GM10266 (cell line): Measurements from ENCODE around the gene ATG5.

Experiments used
- DNase-seq: peaks from one replicate; pipeline ENCODE4 v3.0.0; 2012; ENCODE audit errors: extremely low spot score
- TF ChIP-seq, protein P1 (sequence below): IDR thresholded peaks from 2 replicates; pipeline ENCODE4 v1.5.1; 2012; ENCODE audit warnings: mild to moderate bottlenecking, low read depth; ENCODE audit not compliant: control insufficient read depth, insufficient read depth; ENCODE audit errors: missing control alignments

Gene ATG5

DNA sequence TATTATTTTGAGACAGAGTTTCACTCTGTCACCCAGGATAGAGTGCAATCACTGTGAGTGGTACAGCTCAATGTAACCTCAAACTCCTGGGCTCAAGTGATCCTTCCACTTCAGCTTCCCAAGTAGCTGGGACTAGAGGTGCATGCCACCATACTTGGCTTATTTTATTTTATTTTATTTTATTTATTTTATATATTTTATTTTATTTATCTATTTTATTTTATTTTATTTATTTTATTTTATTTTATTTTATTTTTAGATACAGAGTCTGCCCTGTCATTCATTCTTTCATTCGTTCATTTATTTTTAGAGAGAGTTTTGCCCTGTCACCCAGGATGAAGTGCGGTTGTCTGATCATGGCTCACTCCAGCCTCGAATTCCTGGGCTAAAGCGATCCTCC, 35.5 kb downstream of the ATG5 start:
- TF ChIP-seq, protein P1, sequence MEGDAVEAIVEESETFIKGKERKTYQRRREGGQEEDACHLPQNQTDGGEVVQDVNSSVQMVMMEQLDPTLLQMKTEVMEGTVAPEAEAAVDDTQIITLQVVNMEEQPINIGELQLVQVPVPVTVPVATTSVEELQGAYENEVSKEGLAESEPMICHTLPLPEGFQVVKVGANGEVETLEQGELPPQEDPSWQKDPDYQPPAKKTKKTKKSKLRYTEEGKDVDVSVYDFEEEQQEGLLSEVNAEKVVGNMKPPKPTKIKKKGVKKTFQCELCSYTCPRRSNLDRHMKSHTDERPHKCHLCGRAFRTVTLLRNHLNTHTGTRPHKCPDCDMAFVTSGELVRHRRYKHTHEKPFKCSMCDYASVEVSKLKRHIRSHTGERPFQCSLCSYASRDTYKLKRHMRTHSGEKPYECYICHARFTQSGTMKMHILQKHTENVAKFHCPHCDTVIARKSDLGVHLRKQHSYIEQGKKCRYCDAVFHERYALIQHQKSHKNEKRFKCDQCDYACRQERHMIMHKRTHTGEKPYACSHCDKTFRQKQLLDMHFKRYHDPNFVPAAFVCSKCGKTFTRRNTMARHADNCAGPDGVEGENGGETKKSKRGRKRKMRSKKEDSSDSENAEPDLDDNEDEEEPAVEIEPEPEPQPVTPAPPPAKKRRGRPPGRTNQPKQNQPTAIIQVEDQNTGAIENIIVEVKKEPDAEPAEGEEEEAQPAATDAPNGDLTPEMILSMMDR: no peak
- DNase-seq: no peak

DNA sequence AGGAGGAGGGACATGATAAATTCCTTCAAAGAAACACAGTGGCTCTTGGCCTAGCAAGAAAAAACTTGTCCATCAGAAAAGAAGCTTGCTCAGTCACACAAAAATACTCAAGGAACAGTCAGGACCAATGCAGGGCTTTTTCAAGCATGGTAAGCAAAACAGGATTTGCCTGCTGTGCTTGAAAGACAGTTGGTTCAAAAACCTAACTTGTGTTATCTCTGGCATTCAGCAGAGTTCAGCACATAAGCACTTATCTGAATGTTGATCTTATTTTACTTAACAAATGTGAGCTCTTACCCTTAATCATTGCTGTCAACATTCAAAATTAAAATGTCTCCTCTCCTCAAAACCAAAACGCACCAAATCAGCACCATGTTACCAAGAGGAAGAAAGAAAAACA, 38.3 kb downstream of the ATG5 start:
- DNase-seq: no peak
- TF ChIP-seq, protein P1: no peak

DNA sequence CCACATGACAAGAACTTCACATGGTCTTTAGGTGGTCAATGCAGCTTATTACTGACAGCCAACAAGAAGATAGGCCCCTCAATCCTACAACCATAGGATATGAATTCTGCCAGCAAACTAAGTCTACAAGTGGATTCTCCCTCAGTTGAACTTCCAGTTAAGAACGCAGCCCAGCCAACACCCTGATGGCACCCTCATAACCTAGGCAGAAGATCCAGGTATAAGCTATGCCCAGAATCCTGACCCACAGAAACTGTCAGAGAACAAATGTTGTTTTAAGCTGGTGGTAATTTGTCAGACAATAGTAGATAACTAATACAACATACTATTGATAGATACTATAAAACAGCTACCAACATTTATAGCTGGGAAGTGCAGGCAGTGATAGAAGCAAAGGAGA, 38.8 kb downstream of the ATG5 start:
- DNase-seq: no peak
- TF ChIP-seq, protein P1: no peak

- no peak for DNase-seq
- TF ChIP-seq, protein P1: no peak
Observed at GRCh38 chr6:106283481-106283880, 42.1 kb downstream of the ATG5 start.

GRCh38 chr6:106281661-106282060, 43.9 kb downstream of the ATG5 start:
- TF ChIP-seq, protein P1: no peak

DNA sequence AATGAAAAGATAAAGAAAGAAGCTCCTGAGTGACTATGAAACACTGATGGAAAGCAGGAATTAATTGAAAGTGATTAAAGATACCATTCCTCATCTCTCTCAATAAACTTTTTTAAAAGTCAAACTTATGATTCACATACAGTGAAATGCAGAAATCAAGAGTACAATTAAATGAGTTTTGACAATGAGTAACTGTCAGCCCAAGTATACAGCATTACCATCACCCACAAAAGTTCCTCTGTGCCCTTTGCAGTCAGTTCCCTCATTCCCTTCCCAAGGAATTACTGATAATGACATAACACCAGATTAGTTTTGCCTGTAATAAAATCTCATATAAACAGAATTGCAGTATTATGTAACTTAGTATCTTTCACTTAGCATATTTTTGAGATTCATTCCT, 44.5 kb downstream of the ATG5 start:
- DNase-seq: no peak
- TF ChIP-seq, protein P1: no peak

More at GRCh38 chr6:106281661-106282060, 43.9 kb downstream of the ATG5 start:
- no peak for DNase-seq

DNA sequence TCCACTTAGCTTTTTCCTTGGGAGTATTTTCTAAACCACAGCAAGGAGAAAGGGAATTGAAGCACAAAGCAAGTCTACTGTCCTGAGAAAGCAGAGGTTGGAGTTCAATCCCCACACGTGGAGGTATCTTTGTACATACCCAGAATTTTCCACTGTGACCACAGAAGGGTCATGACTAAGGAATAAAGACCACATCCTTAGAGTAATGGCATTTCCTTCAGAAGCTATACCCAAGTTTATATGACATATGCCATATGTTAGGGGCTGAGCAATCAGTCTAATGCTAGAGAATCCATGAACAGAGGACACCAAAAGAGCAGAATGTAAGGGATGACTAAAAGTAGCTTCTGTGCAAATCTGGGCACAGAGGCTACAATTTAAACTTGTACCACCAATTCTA, 46.4 kb downstream of the ATG5 start:
- DNase-seq: no peak
- TF ChIP-seq, protein P1: no peak

GRCh38 chr6:106275692-106276091, 49.9 kb downstream of the ATG5 start:
- DNase-seq: no peak
- TF ChIP-seq, protein P1: no peak
